ENCODE results near the gene TBC1D9.

Gene TBC1D9

DNA sequence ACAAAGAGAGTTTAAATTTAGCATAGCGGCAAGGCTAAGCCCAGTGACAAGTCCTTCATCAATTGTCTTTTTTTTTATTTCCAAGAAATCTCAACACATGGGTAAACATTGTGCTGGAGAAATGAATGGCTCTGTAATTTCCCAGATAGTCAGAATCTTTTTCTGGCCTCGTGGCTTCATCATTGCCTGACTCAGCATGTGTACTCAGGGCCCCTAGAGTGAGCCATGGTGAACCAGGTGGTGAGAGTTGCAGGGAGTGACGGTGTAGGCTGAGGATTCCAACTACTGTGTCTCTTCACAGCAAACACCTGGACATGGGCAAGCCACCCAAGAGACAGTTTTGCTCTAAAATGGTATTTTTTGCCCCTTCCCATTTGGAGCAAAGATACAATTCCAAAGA is 144.3 kb downstream of the TBC1D9 start:
- ChIA-PET CTCF (interaction anchor here (0.8 to 1.1 kb wide), 2 partner anchors 252 to 282 kb away, joined by 4 read pairs; no protein-coding TSS in a partner anchor), POLR2A (no interaction called here)
- no peak overlapping the region for H3K4me3 ChIP-seq (ENCODE audit: low read depth, low read length)
- TF ChIP-seq, protein P1, sequence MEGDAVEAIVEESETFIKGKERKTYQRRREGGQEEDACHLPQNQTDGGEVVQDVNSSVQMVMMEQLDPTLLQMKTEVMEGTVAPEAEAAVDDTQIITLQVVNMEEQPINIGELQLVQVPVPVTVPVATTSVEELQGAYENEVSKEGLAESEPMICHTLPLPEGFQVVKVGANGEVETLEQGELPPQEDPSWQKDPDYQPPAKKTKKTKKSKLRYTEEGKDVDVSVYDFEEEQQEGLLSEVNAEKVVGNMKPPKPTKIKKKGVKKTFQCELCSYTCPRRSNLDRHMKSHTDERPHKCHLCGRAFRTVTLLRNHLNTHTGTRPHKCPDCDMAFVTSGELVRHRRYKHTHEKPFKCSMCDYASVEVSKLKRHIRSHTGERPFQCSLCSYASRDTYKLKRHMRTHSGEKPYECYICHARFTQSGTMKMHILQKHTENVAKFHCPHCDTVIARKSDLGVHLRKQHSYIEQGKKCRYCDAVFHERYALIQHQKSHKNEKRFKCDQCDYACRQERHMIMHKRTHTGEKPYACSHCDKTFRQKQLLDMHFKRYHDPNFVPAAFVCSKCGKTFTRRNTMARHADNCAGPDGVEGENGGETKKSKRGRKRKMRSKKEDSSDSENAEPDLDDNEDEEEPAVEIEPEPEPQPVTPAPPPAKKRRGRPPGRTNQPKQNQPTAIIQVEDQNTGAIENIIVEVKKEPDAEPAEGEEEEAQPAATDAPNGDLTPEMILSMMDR (IDR thresholded peaks at IDR 0.05; ENCODE audit: insufficient read depth, low read length, missing control alignments): no peak
- no peak for DNase-seq (ENCODE audit: low read depth, low spot score)

DNA sequence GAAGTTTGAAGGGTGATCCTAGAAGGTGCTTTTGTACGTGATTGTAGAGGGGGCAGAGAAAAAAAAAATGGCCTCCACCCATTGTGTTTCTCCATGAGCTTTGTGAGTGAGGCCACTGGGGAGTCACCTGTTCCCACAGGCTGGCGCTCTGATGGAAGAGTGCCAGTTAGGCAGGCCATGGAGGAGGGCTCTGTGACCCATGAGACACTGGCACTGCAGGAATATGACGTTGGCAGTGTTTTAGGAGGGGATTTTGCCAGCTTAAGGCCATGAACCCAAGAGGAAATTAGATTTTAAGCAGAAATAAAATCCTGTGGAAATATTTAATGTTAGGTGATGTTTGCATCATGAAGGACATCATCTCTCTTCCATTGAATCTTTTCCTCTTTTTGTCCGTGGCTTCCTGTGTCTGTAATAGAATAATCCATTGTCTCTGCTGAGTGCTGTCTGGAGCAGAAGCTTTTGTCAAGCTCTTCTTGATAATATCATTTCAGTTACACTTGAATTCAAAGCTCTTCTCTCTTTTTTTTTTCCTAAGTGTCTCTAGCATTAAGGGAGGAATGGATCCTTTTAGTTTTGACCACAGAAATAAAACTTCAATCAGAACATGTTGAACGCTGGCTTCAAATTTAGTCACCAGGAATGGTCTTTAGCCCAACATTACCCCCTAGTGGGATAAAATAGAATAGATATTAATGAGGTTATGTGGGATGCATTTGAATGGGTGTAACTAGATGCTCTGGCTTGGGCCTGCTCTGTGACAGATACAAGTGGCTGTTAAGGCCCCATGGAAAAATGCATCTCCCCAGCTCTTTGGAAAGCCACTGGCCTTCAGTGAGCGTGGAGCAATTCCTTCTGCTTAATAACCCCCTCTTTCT is 146.4 kb downstream of the TBC1D9 start:
- H3K4me3 ChIP-seq (ENCODE audit: low read depth, low read length): no peak overlapping the region
- TF ChIP-seq, protein P1 (IDR thresholded peaks at IDR 0.05; ENCODE audit: insufficient read depth, low read length, missing control alignments): peak; percentile 33
- DNase-seq (ENCODE audit: low read depth, low spot score): no peak
- ChIA-PET CTCF (interaction anchor here (0.7 to 5.0 kb wide), 35 partner anchors 10 to 1003 kb away, joined by 3 to 103 read pairs (median 5); partner anchors contain the start of genes CLGN and TBC1D9), POLR2A (no interaction called here)

DNA sequence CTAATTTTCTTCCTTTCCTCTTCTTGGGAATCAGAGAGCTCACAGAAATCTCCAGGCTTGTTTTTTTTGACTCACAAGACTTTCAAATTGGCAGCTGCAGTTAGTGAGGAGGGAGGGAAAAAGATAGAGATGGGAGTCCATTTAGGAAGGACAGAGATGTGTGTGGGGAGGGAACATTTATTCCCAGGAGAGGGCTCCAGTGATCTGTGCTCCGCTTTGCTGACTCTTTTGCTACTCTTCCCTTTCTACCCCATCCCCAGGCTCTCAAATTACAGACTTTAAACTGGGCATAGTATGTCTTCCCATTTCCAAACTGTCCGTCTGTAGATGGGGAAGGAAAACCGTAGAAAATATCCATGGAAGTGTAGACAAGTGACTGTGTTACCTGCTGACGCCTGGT is 148.3 kb downstream of the TBC1D9 start:
- no peak for DNase-seq (ENCODE audit: low read depth, low spot score)
- H3K4me3 ChIP-seq (ENCODE audit: low read depth, low read length): no peak overlapping the region
- ChIA-PET POLR2A (no interaction called here), CTCF (interaction anchor here (0.6 to 5.0 kb wide), 11 partner anchors 9 to 951 kb away, joined by 3 to 103 read pairs (median 7); partner anchors contain the start of gene ELMOD2)
- TF ChIP-seq, protein P1 (IDR thresholded peaks at IDR 0.05; ENCODE audit: insufficient read depth, low read length, missing control alignments): no peak

DNA sequence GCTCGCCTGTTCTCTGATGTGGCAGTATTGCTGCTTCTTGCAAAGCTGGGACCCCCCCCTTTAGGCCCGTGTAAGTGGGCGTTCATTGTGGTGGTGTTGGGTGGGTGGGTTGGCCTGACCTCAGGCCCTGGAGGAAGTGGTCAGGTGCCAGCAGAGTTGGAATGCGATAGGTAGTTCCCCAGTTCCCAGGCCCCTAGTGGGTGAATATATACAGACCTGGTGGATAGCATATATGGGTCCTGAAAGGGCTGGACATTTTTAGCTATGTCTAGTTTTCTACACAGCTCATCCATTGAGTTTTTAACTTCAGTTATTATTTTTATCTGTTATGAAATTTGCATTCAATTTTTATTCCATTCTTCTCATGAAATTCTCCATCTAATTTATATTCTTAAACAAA is 151.6 kb downstream of the TBC1D9 start:
- TF ChIP-seq, protein P1 (IDR thresholded peaks at IDR 0.05; ENCODE audit: insufficient read depth, low read length, missing control alignments): no peak
- H3K4me3 ChIP-seq (ENCODE audit: low read depth, low read length): no peak overlapping the region
- DNase-seq (ENCODE audit: low read depth, low spot score): no peak
- POLR2A ChIA-PET: no interaction called here
- CTCF ChIA-PET: interaction anchor here (0.7 to 3.0 kb wide), 4 partner anchors 194 to 274 kb away, joined by 3 to 14 read pairs (median 3); no protein-coding TSS in a partner anchor

DNA sequence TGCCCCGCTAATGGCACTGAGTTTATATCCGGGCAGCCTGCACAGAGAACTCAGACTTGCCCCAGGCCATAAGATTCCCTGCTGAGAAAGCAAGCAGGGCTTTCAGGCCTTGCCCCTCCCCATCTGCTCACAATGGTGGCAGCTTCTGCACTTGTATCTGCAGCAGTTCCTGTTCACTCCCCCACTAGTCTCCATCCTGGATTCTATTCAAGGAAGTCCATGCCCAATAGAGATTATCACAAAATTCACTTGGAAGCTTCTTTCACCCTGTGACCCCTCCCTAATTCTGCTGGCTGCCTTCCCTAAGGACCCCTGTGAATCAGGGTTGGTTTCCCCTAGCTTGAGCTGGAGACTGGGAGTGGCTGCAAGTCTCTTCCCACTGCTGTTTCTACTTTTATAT is 152.9 kb downstream of the TBC1D9 start:
- H3K4me3 ChIP-seq (ENCODE audit: low read depth, low read length): no peak overlapping the region
- TF ChIP-seq, protein P1 (IDR thresholded peaks at IDR 0.05; ENCODE audit: insufficient read depth, low read length, missing control alignments): no peak
- ChIA-PET POLR2A (no interaction called here), CTCF (interaction anchor here (0.7 to 3.0 kb wide), 3 partner anchors 18 to 243 kb away, joined by 3 to 14 read pairs (median 3); no protein-coding TSS in a partner anchor)
- no peak for DNase-seq (ENCODE audit: low read depth, low spot score)

DNA sequence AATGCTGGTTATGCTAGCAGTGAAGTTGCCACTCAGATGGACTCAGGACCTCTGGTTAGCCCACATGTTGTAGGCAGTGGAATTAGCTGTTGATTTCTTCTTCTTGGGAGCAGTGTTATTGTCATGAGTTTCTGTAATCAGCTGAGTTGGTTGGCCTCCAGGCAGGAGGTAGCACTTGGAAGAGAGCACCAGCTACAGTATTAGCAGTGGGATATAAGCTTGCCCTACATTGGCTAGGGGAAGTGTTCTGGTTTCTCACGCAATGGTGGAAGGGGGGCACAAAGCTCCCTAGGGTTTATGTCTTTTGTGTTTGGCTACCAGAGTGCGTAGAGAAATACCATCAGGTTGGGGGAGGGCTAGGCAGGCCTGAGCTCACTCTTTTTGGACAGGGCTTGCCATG is 153.5 kb downstream of the TBC1D9 start:
- ChIA-PET POLR2A (no interaction called here), CTCF (interaction anchor here (3.0 kb wide), 1 partner anchor 243 kb away, joined by 14 read pairs; no protein-coding TSS in a partner anchor)
- DNase-seq (ENCODE audit: low read depth, low spot score): no peak
- TF ChIP-seq, protein P1 (IDR thresholded peaks at IDR 0.05; ENCODE audit: insufficient read depth, low read length, missing control alignments): no peak
- no peak overlapping the region for H3K4me3 ChIP-seq (ENCODE audit: low read depth, low read length)
